Neural progenitor cell (in vitro differentiated cells): ENCODE data around the gene EFNA2.

Experiments used
- CTCF ChIP-seq: fragments of 200-600 bp; sonication (generic); IDR thresholded peaks from 2 replicates; pipeline ENCODE4 v1.5.1; 2017; ENCODE audit warnings: antibody characterized with exemption, mild to moderate bottlenecking
- EZH2 ChIP-seq: fragments of 200-600 bp; sonication (generic); IDR thresholded peaks from 2 replicates; pipeline ENCODE4 v1.6.1; 2017; ENCODE audit warnings: antibody characterized with exemption, mild to moderate bottlenecking, moderate library complexity
- EZH2phosphoT487 ChIP-seq: fragments of 200-600 bp; sonication (generic); IDR thresholded peaks from 2 replicates; pipeline ENCODE4 v1.6.1; 2017; ENCODE audit warnings: antibody characterized with exemption

- TF ChIP-seq CTCF (no peak), EZH2 (no peak), EZH2phosphoT487 (no peak)
Observed at GRCh38 chr19:1257475-1258162, 28.1 kb upstream of the EFNA2 start.
